HepG2 (cell line): ENCODE data around the gene TANC1. TPM values are rescaled to one million over a fixed set of nuclear protein-coding genes. Genes with fewer than 3 reads are reported as not detected.

Experiments
- ATAC-seq: fragments of 200-7000 bp; cut with Tn5 transposase; 3 replicates; pipeline ENCODE4 v1.9.1; 2020; ENCODE audit warnings: mild to moderate bottlenecking, moderate library complexity
- BruUV-seq: library from RNA; stranded (reverse); fragments of 400-500 nt; replicated peaks from 2 replicates; lab custom pipeline; 2021; lab: Mats Ljungman, UMichigan
- CTCF ChIA-PET: fragments of 300-600 bp; formaldehyde crosslinking; extraction: SDS; loops from one replicate; lab custom pipeline; 2021; ENCODE audit warnings: low total read pairs, inconsistent platforms, low intra/inter-chr PET ratio; lab: Yijun Ruan, JAX
- POLR2A ChIA-PET: fragments of 350-600 bp; sonication (Branson Sonifier 250); formaldehyde crosslinking; loops from one replicate; lab custom pipeline; 2020; ENCODE audit warnings: antibody characterized with exemption, inconsistent platforms; lab: Yijun Ruan, JAX
- DNase-seq: peaks from one replicate; pipeline ENCODE4 v3.0.0-alpha.2; 2015; ENCODE audit warnings: low spot score
- FAIRE-seq: peaks from 3 replicates; lab custom pipeline; 2011; peaks lifted over from hg19 to GRCh38; lab: Jason Lieb, UNC
- H2AFZ ChIP-seq: one replicate; pipeline ENCODE4 v1.6.1; 2011; ENCODE audit warnings: low read length, inconsistent platforms
- H3K27ac ChIP-seq: fragments of 300-600 bp; 3 replicates; pipeline ENCODE4 v1.8.0; 2011; ENCODE audit warnings: mixed run types, mild to moderate bottlenecking, mixed read lengths, low read length, inconsistent platforms; ENCODE audit not compliant: insufficient read depth; ENCODE audit errors: extremely low read length
- H3K27me3 ChIP-seq, 2 experiments: fragments of 200-600 bp in 1 of 2; 2 replicates in 1 of 2; 3 replicates in 1 of 2; pipeline versions ENCODE4 v1.6.0 to v1.8.0; 2011; ENCODE audit warnings: low read length in 2 of 2, mild to moderate bottlenecking in 2 of 2, moderate library complexity in 2 of 2, inconsistent platforms in 1 of 2; ENCODE audit not compliant: insufficient read depth in 2 of 2, control insufficient read depth in 1 of 2
- H3K36me3 ChIP-seq, 2 experiments: fragments of 200-600 bp in 1 of 2; replicated peaks in 1 of 2; 2 replicates in 1 of 2; 3 replicates in 1 of 2; pipeline versions ENCODE4 v1.5.1 to v1.8.0; 2011; ENCODE audit warnings: low read length in 2 of 2, inconsistent platforms in 1 of 2; ENCODE audit not compliant: insufficient read depth in 2 of 2, control insufficient read depth in 1 of 2
- H3K4me1 ChIP-seq: 2 replicates; pipeline ENCODE4 v1.5.1; 2012; ENCODE audit warnings: low read length, inconsistent platforms; ENCODE audit not compliant: insufficient read depth
- H3K4me2 ChIP-seq: 2 replicates; pipeline ENCODE4 v1.6.0; 2011; ENCODE audit warnings: low read depth, low read length, inconsistent platforms
- H3K4me3 ChIP-seq, 3 experiments: fragments of 200-600 bp in 1 of 3; sonication (generic), shearing (Covaris generic) in 1 of 3; replicated peaks in 1 of 3; 2 replicates each; pipeline ENCODE4 v1.5.1; 2011 to 2016; ENCODE audit warnings: low read length in 3 of 3, inconsistent platforms in 2 of 3, low read depth in 2 of 3, mild to moderate bottlenecking in 2 of 3, control low read depth in 1 of 3, mixed read lengths in 1 of 3; ENCODE audit not compliant: insufficient read depth in 1 of 3
- H3K79me2 ChIP-seq: one replicate; pipeline ENCODE4 v1.6.1; 2011; ENCODE audit warnings: low read length, inconsistent platforms; ENCODE audit not compliant: insufficient read depth
- H3K9ac ChIP-seq: 2 replicates; pipeline ENCODE4 v1.6.0; 2011; ENCODE audit warnings: mild to moderate bottlenecking, low read depth, low read length, inconsistent platforms; ENCODE audit not compliant: insufficient read depth
- H3K9me3 ChIP-seq: 2 replicates; pipeline ENCODE4 v1.5.1; 2012; ENCODE audit warnings: mild to moderate bottlenecking, low read length
- H4K20me1 ChIP-seq: 2 replicates; pipeline ENCODE4 v1.6.0; 2011; ENCODE audit warnings: inconsistent platforms, mild to moderate bottlenecking, low read length, moderate library complexity; ENCODE audit not compliant: insufficient read depth
- CREM ChIP-seq, 2 experiments: sonication (generic) in 1 of 2; formaldehyde crosslinking in 1 of 2; IDR thresholded peaks; 2 replicates each; pipeline versions ENCODE4 v1.4.0 to v1.6.1; 2016 to 2020; ENCODE audit warnings: antibody characterized with exemption in 1 of 2, mild to moderate bottlenecking in 1 of 2, missing genetic modification reagents in 1 of 2
- ETS1 ChIP-seq: sonication (generic); formaldehyde crosslinking; IDR thresholded peaks from 2 replicates; pipeline ENCODE4 v1.4.0; 2020; ENCODE audit warnings: missing genetic modification reagents
- HNRNPL ChIP-seq: fragments of 200-400 bp; formaldehyde crosslinking; IDR thresholded peaks from 2 replicates; pipeline ENCODE4 v1.6.1; 2017; ENCODE audit warnings: mild to moderate bottlenecking, low read depth, low read length
- ZNF468 ChIP-seq: sonication (generic); formaldehyde crosslinking; IDR thresholded peaks from 2 replicates; pipeline ENCODE4 v1.8.0; 2022; ENCODE audit warnings: mild to moderate bottlenecking, moderate library complexity, missing genetic modification reagents
- ZNF772 ChIP-seq: sonication (generic); formaldehyde crosslinking; IDR thresholded peaks from 2 replicates; pipeline ENCODE4 v1.5.0; 2020; ENCODE audit warnings: mild to moderate bottlenecking, missing genetic modification reagents
- ZNF790 ChIP-seq: sonication (generic); formaldehyde crosslinking; IDR thresholded peaks from 2 replicates; pipeline ENCODE4 v1.8.0; 2022; ENCODE audit warnings: missing genetic modification reagents, mild to moderate bottlenecking, borderline replicate concordance
- ZNF800 ChIP-seq: sonication (generic); formaldehyde crosslinking; IDR thresholded peaks from 2 replicates; pipeline ENCODE4 v1.4.0; 2020; ENCODE audit warnings: missing genetic modification reagents
- WGBS: methylation state at CpG from one replicate; pipeline ENCODE4 v1.1.6; 2017; ENCODE audit warnings: low lambda C conversion rate; 5-methylcytosine and 5-hydroxymethylcytosine counted together
- in situ Hi-C: cut with HindIII; loops from 2 replicates; pipeline ENCODE4 v1.10.0; 2017; ENCODE audit warnings: low pct_unique_long_range_greater_than_20kb; ENCODE audit not compliant: extremely low pct_ligation_motif_present
- intact Hi-C: fragments of 100-400 bp; cut with micrococcal nuclease; formaldehyde crosslinking; loops from one replicate; pipeline ENCODE4 v1.10.0; 2022; ENCODE audit not compliant: unreplicated experiment
- polyA plus RNA-seq, 8 experiments: library from polyadenylated mRNA; depleted of rRNA in 3 of 8; stranded (reverse) in 7 of 8; unstranded in 1 of 8; fragments of >200 nt; fragmentation: Illumina TruSeq in 4 of 8; extraction: Trizol in 4 of 8; gene quantifications; 2 replicates each; pipeline versions ENCODE4 v1.2.1 to v1.2.3, GENCODE V29; 2011 to 2016; ENCODE audit warnings: low read depth in 4 of 8, missing spikeins in 1 of 8, mixed read lengths in 1 of 8; ENCODE audit not compliant: insufficient read depth in 1 of 8
- total RNA-seq, 5 experiments: library from RNA; depleted of rRNA; stranded (reverse); fragments of >200 nt; fragmentation: Illumina TruSeq; extraction: Trizol; gene quantifications; 2 replicates each; pipeline ENCODE4 v1.2.3, GENCODE V29; 2016; ENCODE audit warnings: low read depth in 1 of 5
- TF ChIP-seq, protein P1 (sequence below): IDR thresholded peaks from 2 replicates; pipeline ENCODE4 v1.6.1; 2018; ENCODE audit warnings: missing genetic modification reagents
- TF ChIP-seq, protein P2 (sequence below): sonication (generic); formaldehyde crosslinking; IDR thresholded peaks from 2 replicates; pipeline ENCODE4 v1.4.0; 2020; ENCODE audit warnings: mild to moderate bottlenecking, missing genetic modification reagents

TANC1 gene
- total and polyA plus RNA-seq, 2 of the 13 experiments (the other 11 are each of a cell fraction or from before 2014, with no cell fraction given): 2.3 to 5.6 TPM

DNA sequence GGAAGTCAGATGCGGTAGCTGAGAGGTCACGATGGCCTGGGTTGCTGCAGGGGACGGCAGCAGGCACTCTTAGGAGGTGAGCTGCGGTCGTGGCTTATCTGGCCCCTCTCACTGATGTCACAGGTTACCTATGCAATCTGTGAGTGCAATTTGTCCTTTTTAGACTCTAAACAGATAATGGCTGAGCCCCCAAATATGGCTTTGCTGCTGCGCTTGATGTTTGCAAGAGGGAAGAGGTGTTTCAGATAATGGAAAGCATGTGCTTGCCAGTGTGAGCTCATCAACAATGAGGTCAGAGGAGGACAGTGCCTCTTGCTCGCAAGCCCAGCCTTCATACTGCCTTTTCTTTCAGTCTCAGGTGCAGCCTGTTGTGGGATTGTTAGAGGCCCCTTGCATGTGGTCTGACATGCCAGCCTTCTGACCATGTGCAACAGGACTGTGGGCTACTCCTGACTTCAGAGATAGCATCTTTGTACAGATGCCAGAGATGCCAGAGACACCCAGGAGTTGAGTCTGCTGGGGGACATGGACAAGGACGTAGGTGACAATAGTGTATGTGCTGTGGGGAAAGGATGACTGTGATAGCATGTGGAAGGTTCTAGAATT is 151.3 kb downstream of the TANC1 start:
- no TSS peak for BruUV-seq
- Histone ChIP-seq H3K4me1 (peaks cover 8% of the 10 kb centered on the region), H3K27me3 (no peaks in the 10 kb centered on the region), H3K9ac (no peak overlapping the region), H3K79me2 (no peaks in the 10 kb centered on the region), H3K9me3 (no peaks in the 10 kb centered on the region), H3K4me3 (no peak overlapping the region), H2AFZ (no peak overlapping the region), H3K27ac (no peak overlapping the region), H3K36me3 (no peaks in the 10 kb centered on the region), H3K4me2 (no peak overlapping the region), H4K20me1 (no peaks in the 10 kb centered on the region)
- DNase-seq (no peak), ATAC-seq (no peak), FAIRE-seq (no peak)
- ChIA-PET CTCF (interaction anchor here (2.5 to 3.4 kb wide), 2 partner anchors 84 to 218 kb away, joined by 18 to 71 read pairs; no protein-coding TSS in a partner anchor), POLR2A (no interaction called here)
- in situ Hi-C loops (loop anchor here (5.0 to 10.0 kb wide), 2 partner anchors 85 to 217 kb away; no protein-coding TSS in a partner anchor), intact Hi-C loops (loop anchor here (5.0 kb wide), 1 partner anchor 122 kb away; no protein-coding TSS in a partner anchor)
- TF ChIP-seq, protein P1, sequence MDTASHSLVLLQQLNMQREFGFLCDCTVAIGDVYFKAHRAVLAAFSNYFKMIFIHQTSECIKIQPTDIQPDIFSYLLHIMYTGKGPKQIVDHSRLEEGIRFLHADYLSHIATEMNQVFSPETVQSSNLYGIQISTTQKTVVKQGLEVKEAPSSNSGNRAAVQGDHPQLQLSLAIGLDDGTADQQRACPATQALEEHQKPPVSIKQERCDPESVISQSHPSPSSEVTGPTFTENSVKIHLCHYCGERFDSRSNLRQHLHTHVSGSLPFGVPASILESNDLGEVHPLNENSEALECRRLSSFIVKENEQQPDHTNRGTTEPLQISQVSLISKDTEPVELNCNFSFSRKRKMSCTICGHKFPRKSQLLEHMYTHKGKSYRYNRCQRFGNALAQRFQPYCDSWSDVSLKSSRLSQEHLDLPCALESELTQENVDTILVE (CRISPR knock-in tag): no peak
- TF ChIP-seq HNRNPL: no peak
- WGBS: 80% methylated on average over 8 of the region's 8 CpGs

GRCh38 chr2:159123786-159124185 is 155.3 kb downstream of the TANC1 start:
- no peak overlapping the region for H3K4me2 ChIP-seq
- no peaks in the 10 kb centered on the region for H3K79me2 ChIP-seq
- CTCF ChIA-PET: no interaction called here
- TF ChIP-seq ZNF772: no peak
- TF ChIP-seq ZNF468 (CRISPR knock-in tag): no peak
- no peak for TF ChIP-seq ETS1
- no peak for TF ChIP-seq CREM (IDR thresholded peaks at IDR 0.05)
- no peak for TF ChIP-seq CREM (CRISPR knock-in tag; IDR thresholded peaks at IDR 0.05)
- TF ChIP-seq, protein P2, sequence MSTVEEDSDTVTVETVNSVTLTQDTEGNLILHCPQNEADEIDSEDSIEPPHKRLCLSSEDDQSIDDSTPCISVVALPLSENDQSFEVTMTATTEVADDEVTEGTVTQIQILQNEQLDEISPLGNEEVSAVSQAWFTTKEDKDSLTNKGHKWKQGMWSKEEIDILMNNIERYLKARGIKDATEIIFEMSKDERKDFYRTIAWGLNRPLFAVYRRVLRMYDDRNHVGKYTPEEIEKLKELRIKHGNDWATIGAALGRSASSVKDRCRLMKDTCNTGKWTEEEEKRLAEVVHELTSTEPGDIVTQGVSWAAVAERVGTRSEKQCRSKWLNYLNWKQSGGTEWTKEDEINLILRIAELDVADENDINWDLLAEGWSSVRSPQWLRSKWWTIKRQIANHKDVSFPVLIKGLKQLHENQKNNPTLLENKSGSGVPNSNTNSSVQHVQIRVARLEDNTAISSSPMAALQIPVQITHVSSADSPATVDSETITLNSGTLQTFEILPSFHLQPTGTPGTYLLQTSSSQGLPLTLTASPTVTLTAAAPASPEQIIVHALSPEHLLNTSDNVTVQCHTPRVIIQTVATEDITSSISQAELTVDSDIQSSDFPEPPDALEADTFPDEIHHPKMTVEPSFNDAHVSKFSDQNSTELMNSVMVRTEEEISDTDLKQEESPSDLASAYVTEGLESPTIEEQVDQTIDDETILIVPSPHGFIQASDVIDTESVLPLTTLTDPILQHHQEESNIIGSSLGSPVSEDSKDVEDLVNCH (CRISPR knock-in tag): no peak
- TF ChIP-seq ZNF800 (CRISPR knock-in tag): no peak
- no peak for TF ChIP-seq ZNF790

More at GRCh38 chr2:159123786-159124185, 155.3 kb downstream of the TANC1 start:
- Histone ChIP-seq H3K4me1 (peaks cover 11% of the 10 kb centered on the region), H3K9ac (no peak overlapping the region), H3K9me3 (no peaks in the 10 kb centered on the region), H2AFZ (no peak overlapping the region), H3K27me3 (no peaks in the 10 kb centered on the region), H3K27ac (no peak overlapping the region), H3K36me3 (no peaks in the 10 kb centered on the region), H3K4me3 (no peak overlapping the region), H4K20me1 (no peaks in the 10 kb centered on the region)
- in situ Hi-C loops: loop anchor here (5.0 kb wide), 1 partner anchor 221 kb away; no protein-coding TSS in a partner anchor
- BruUV-seq: no TSS peak
- FAIRE-seq (no peak), ATAC-seq (no peak), DNase-seq (no peak)
- intact Hi-C loops: no loop called here
- 73% methylated on average over 9 of the region's 9 CpGs for WGBS
- POLR2A ChIA-PET: no interaction called here
